ENCODE data around the gene TBCA. TPM values are rescaled to one million over a fixed set of nuclear protein-coding genes. Genes with fewer than 3 reads are reported as not detected.
A peak's percentile ranks its signal among the peaks of the same experiment; 100 is the strongest.

Gene TBCA, protein sequence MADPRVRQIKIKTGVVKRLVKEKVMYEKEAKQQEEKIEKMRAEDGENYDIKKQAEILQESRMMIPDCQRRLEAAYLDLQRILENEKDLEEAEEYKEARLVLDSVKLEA
- total RNA-seq, result 100 to 1,000 TPM; 141 to 174 (median 150) TPM

DNA sequence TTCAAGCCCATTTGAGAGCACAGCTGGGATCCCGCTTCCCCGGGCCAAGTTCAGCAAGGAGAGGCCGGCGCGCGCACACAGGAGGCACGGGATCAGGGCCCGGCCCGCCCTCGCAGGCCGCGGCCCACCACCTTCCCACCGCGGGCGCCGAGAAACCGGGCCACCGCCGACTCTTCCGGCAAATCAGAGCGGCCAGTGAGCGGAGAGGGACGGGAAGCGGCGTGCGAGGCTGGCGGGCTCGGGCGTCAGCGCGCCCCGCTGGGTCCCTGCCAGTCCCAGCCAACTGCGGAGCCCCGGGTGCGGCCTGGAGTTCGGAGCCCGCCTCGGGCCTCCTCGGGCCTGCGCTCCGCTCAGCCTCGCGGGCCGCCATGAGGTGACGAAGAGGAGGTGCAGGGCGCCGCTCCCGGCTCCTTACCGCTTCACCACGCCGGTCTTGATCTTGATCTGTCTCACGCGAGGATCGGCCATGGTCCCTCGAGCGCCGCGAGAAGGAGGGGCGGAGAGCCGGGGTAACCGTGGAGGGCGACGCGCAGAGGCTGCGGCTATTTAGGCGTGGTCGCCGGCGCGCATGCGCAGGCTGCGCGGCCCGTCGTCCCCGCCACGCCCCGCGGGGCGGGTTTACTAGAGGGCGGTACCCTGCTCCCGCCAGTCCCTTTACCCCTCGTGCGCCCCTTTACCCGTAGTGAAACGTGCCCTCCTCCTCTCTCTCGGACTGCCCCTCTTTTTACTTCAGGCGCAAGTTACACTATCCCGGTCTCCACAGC, at the start of gene TBCA:
Gene TBCA, minus strand, starts transcription at position 550 of the 764 bp plus-strand sequence. Its CDS starts 82 bp downstream, at position 468.
- Histone ChIP-seq H3K4me1 (peaks cover 18 to 53% (median 27%) of the 10 kb centered on the region in 3 donors), H3K27ac (peak within 1 kb of the TSS; percentile 93 to 99 (median 99)), H3K36me3 (peaks cover 0 to 3% (median 0%) of the 10 kb centered on the region in 3 donors), H3K9me3 (no peaks in the 10 kb centered on the region), H3K27me3 (no peaks in the 10 kb centered on the region), H3K4me3 (peak within 1 kb of the TSS; percentile 61 to 90 (median 84))
- TF ChIP-seq, protein P1, sequence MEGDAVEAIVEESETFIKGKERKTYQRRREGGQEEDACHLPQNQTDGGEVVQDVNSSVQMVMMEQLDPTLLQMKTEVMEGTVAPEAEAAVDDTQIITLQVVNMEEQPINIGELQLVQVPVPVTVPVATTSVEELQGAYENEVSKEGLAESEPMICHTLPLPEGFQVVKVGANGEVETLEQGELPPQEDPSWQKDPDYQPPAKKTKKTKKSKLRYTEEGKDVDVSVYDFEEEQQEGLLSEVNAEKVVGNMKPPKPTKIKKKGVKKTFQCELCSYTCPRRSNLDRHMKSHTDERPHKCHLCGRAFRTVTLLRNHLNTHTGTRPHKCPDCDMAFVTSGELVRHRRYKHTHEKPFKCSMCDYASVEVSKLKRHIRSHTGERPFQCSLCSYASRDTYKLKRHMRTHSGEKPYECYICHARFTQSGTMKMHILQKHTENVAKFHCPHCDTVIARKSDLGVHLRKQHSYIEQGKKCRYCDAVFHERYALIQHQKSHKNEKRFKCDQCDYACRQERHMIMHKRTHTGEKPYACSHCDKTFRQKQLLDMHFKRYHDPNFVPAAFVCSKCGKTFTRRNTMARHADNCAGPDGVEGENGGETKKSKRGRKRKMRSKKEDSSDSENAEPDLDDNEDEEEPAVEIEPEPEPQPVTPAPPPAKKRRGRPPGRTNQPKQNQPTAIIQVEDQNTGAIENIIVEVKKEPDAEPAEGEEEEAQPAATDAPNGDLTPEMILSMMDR (IDR thresholded peaks at IDR 0.05), result peak in 3 of 6 experiments; percentile 17 to 45 (median 30)
- peak in 3 of 4 donors; percentile 53 to 91 (median 64) for TF ChIP-seq POLR2A (IDR thresholded peaks at IDR 0.05)
- peak; percentile 40 for DNase-seq
- intact Hi-C loops (cut with DNase I), result no loop called here
- WGBS, 2 donors, result 0 to 1% methylated on average over 10 to 23 of the region's 89 CpGs

DNA sequence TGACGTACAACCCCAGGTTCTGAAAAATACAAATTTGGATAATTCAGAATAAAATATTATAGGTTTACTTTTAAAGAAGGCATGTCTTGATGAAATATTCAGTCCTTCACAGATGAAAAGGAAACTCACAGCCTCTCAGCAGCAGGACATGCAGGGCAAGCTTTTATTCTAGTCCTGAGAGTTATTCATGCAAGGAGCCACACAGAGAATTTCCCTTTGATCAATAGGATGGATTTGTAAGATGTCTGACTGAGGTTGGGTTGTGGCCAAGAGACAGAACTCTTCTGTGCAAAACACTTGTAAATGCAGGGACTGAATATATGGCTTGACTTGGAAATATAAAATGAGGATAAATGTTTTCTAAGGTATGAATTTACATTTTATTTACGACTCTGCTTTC, 48.8 kb upstream of the TBCA start:
- Histone ChIP-seq H3K9me3 (no peaks in the 10 kb centered on the region), H3K4me1 (no peaks in the 10 kb centered on the region), H3K27ac (no peak overlapping the region), H3K4me3 (no peak overlapping the region), H3K27me3 (peaks cover 0 to 28% (median 0%) of the 10 kb centered on the region in 4 donors), H3K36me3 (no peaks in the 10 kb centered on the region)
- intact Hi-C loops (cut with DNase I), result no loop called here
- DNase-seq, result no peak
- WGBS, 2 donors, result 84 to 86% methylated on average over 2 of the region's 2 CpGs
- TF ChIP-seq, protein P1 (IDR thresholded peaks at IDR 0.05), result no peak
- no peak for TF ChIP-seq POLR2A (IDR thresholded peaks at IDR 0.05)

DNA sequence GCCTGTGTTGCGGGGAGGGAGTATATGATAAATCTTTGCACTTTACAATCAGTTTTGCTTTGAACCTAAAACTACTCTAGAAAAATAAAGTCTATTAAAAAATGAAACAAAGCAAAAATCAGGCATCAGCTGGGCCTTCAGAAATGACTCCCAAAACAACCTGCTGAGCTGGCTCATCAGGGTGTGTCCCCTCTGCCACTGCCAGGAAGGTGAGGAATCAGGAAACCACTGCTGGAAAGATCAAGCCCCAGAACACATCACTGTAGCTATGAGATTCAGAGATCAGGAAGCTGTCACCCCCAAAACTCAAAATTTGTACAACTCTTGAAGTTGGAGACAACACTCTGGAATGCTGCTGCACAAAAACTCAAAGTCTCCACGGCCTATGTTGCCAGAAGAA, 40.5 kb upstream of the TBCA start:
- DNase-seq, result no peak
- intact Hi-C loops (cut with DNase I), result no loop called here
- TF ChIP-seq POLR2A (IDR thresholded peaks at IDR 0.05), result no peak
- WGBS, 2 donors, result 45 to 70% methylated on average over 1 of the region's 2 CpGs
- Histone ChIP-seq H3K4me1 (peaks cover 0 to 8% (median 0%) of the 10 kb centered on the region in 3 donors), H3K27me3 (no peaks in the 10 kb centered on the region), H3K36me3 (no peaks in the 10 kb centered on the region), H3K27ac (no peak overlapping the region), H3K9me3 (no peaks in the 10 kb centered on the region), H3K4me3 (no peak overlapping the region)

DNA sequence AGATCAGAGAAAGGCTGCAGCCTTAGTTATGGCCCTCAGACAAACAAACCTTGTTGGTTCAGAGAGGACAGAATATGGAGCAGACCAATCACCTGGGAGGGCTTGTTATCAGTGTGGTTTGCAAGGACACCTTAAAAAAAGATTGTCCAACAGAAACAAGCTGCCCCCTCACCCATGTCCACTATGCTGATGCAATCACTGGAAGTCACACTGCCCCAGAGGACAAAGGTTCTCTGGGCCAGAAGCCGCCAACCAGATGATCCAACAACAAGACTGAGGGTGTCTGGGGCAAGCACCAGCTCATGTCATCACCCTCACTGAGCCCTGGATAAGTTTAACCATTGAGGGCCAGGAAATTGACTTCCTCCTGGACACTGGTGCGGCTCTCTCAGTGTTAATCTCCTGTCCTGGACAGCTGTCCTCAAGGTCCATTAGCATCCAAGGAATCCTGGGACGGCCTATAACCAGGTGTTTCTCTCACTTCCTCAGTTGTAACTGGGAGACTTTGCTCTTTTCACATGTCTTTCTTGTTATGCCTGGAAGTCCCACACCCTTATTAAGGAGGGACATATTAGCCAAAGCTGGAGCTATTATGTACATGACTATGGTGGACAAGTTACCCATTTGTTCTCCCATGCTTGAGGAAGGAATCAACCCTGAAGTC, 36.9 kb upstream of the TBCA start:
- 72 to 79% methylated on average over 2 to 3 of the region's 3 CpGs for WGBS, 2 donors
- intact Hi-C loops (cut with DNase I), result no loop called here

DNA sequence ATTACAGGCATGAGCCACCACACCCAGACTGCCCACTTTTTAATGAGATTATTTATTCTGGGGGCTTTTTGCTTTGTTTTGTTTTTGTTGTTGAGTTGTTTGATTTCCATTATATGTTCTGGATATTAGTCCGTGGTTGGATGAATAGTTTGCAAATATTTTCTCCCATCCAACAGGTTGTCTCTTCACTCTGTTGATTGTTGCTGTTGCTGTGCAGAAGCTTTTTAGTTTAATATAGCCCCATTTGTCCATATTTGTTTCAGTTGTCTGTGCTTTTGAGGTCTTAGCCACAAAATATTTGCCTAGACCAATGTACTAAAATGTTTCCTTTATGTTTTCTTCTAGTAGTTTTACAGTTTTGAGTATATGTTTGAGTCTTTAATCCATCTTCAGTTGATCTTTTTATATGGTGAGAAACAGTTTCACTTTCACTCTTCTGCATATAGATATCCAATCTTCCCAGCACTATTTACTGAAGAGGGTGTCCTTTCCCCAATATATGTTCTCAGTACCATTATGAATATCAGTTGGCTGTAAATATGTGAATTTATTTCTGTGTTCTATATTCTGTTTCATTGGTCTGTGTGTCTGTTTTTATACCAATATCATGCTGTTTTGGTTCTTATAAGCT, 30.2 kb upstream of the TBCA start:
- TF ChIP-seq, protein P1 (IDR thresholded peaks at IDR 0.05), result no peak
- TF ChIP-seq POLR2A (IDR thresholded peaks at IDR 0.05), result no peak
- no peak overlapping the region for H3K27ac ChIP-seq
- peak overlapping the region in 1 of 4 donors; percentile 9 for H3K4me3 ChIP-seq
- 13 to 71% methylated on average over 1 of the region's 1 CpG for WGBS, 2 donors
- H3K36me3 ChIP-seq, result no peaks in the 10 kb centered on the region
- no peaks in the 10 kb centered on the region for H3K4me1 ChIP-seq
- peaks cover 0 to 19% (median 0%) of the 10 kb centered on the region in 3 donors for H3K9me3 ChIP-seq
- no peak for DNase-seq
- intact Hi-C loops (cut with DNase I), result no loop called here
- no peaks in the 10 kb centered on the region for H3K27me3 ChIP-seq

More for the DNA sequence above, 36.9 kb upstream of the TBCA start:
- peaks cover 0 to 6% (median 0%) of the 10 kb centered on the region in 3 donors for H3K9me3 ChIP-seq
- no peaks in the 10 kb centered on the region for H3K36me3 ChIP-seq
- TF ChIP-seq POLR2A (IDR thresholded peaks at IDR 0.05), result no peak
- TF ChIP-seq, protein P1 (IDR thresholded peaks at IDR 0.05), result no peak
- no peaks in the 10 kb centered on the region for H3K27me3 ChIP-seq
- H3K4me1 ChIP-seq, result peaks cover 0 to 8% (median 0%) of the 10 kb centered on the region in 3 donors
- no peak overlapping the region for H3K27ac ChIP-seq
- no peak overlapping the region for H3K4me3 ChIP-seq
- DNase-seq, result no peak
